Stomach (tissue), 9 donors: ENCODE data around the gene DPP7. TPM values are rescaled to one million over a fixed set of nuclear protein-coding genes. Genes with fewer than 3 reads are reported as not detected.
A peak's percentile ranks its signal among the peaks of the same experiment; 100 is the strongest.

Source experiments
- DNase-seq, 2 donors: peaks; one replicate each; pipeline versions ENCODE4 v3.0.0 to v3.0.0-alpha.2; 2013 to 2019
- H3K27ac ChIP-seq, 5 donors: fragments of 200-600 bp in 4 of 5; sonication (generic) in 4 of 5; one replicate each; pipeline ENCODE4 v1.5.1; 2013 to 2019; ENCODE audit warnings: mild to moderate bottlenecking in 1 of 5, moderate library complexity in 1 of 5
- H3K27me3 ChIP-seq, 3 donors: fragments of 200-600 bp; sonication (generic); one replicate each; pipeline ENCODE4 v1.5.1; 2017 to 2019; ENCODE audit warnings: mixed run types in 1 of 3
- H3K36me3 ChIP-seq, 4 donors: fragments of 200-600 bp; sonication (generic); 1 replicate in 3 of 4; 2 replicates in 1 of 4; pipeline ENCODE4 v1.5.1; 2016 to 2019
- H3K4me1 ChIP-seq, 4 donors: fragments of 200-600 bp; sonication (generic); one replicate each; pipeline ENCODE4 v1.5.1; 2016 to 2019
- H3K4me3 ChIP-seq, 4 donors: fragments of 200-600 bp; sonication (generic) in 3 of 4; one replicate each; pipeline ENCODE4 v1.5.1; 2016 to 2019; ENCODE audit warnings: mild to moderate bottlenecking in 1 of 4
- H3K9me3 ChIP-seq, 4 donors: fragments of 200-600 bp; sonication (generic); one replicate each; pipeline ENCODE4 v1.5.1; 2016 to 2019
- CTCF ChIP-seq, 7 experiments: fragments of 450-650 bp in 4 of 7; fragments of 200-600 bp in 3 of 7; sonication (generic) in 3 of 7; IDR thresholded peaks; one replicate each; pipeline ENCODE4 v1.5.1; 2016 to 2019; ENCODE audit warnings: antibody characterized with exemption in 7 of 7, control low read depth in 2 of 7, mild to moderate bottlenecking in 1 of 7
- EP300 ChIP-seq: sonication (generic); formaldehyde crosslinking; IDR thresholded peaks from one replicate; pipeline ENCODE4 v1.6.1; 2017; ENCODE audit warnings: antibody characterized with exemption
- POLR2A ChIP-seq, 4 donors: fragments of 450-650 bp; IDR thresholded peaks; one replicate each; pipeline ENCODE4 v1.6.1; 2016; ENCODE audit warnings: antibody characterized with exemption in 4 of 4, control low read depth in 2 of 4, mild to moderate bottlenecking in 1 of 4, moderate library complexity in 1 of 4
- POLR2AphosphoS5 ChIP-seq, 3 donors: sonication (generic); formaldehyde crosslinking; IDR thresholded peaks; one replicate each; pipeline ENCODE4 v1.6.1; 2016; ENCODE audit warnings: antibody characterized with exemption in 3 of 3
- WGBS, 5 donors: extraction: QIAGEN DNeasy Blood & Tissue Kit in 3 of 5; methylation state at CpG; one replicate each; pipeline versions ENCODE4 v1.1.5 to v1.1.7; 2013 to 2018; 5-methylcytosine and 5-hydroxymethylcytosine counted together
- intact Hi-C: fragments of 100-400 bp; cut with DNase I; formaldehyde crosslinking; loops from one replicate; pipeline ENCODE4 v1.15.1; 2023; ENCODE audit warnings: low total_unique reads
- polyA plus RNA-seq, 3 donors: library from polyadenylated mRNA; stranded (reverse); fragments of 200-250 nt; gene quantifications; one replicate each; pipeline ENCODE4 v1.2.3, GENCODE V29; 2013
- total RNA-seq, 5 donors: library from RNA; depleted of rRNA; stranded (reverse); fragments of >200 nt; gene quantifications; one replicate each; pipeline versions ENCODE4 v1.1.0 to v1.2.3, GENCODE V29; 2014 to 2016
- donor health status: healthy with polysubstance abuse.
- donor health status: Bipolar disorder and iron deficiency.
- donor health status: healthy.

Gene DPP7
- total and polyA plus RNA-seq, 8 donors = 25.9 to 346 (median 199) TPM

GRCh38 chr9:137079401-137079787, 35.1 kb downstream of the DPP7 start:
- intact Hi-C loops = no loop called here
- Histone ChIP-seq H3K27ac (no peak overlapping the region), H3K4me1 (peaks cover 18 to 47% (median 43%) of the 10 kb centered on the region in 4 donors), H3K9me3 (no peaks in the 10 kb centered on the region), H3K27me3 (peaks cover 0 to 31% (median 0%) of the 10 kb centered on the region in 3 donors), H3K4me3 (no peak overlapping the region), H3K36me3 (peaks cover 15 to 49% (median 47%) of the 10 kb centered on the region in 4 donors)
- TF ChIP-seq CTCF (IDR thresholded peaks at IDR 0.05) (no peak), EP300 (no peak), POLR2A (IDR thresholded peaks at IDR 0.05) (no peak), POLR2AphosphoS5 (IDR thresholded peaks at IDR 0.05) (no peak)
- DNase-seq = no peak
- 73 to 85% (median 84%) methylated on average over 2 to 13 of the region's 13 CpGs for WGBS, 5 donors

- H3K27me3 ChIP-seq = peaks cover 0 to 31% (median 0%) of the 10 kb centered on the region in 3 donors
- TF ChIP-seq EP300 (no peak), POLR2A (IDR thresholded peaks at IDR 0.05) (no peak), CTCF (IDR thresholded peaks at IDR 0.05) (no peak), POLR2AphosphoS5 (IDR thresholded peaks at IDR 0.05) (no peak)
- peak overlapping the region in 2 of 5 donors; percentile 53 to 69 for H3K27ac ChIP-seq
- peaks cover 18 to 45% (median 41%) of the 10 kb centered on the region in 4 donors for H3K4me1 ChIP-seq
- WGBS, 5 donors = 45 to 66% (median 60%) methylated on average over 22 to 51 of the region's 51 CpGs
- peak in 1 of 2 donors; percentile 49 for DNase-seq
- intact Hi-C loops = no loop called here
- H3K4me3 ChIP-seq = peak overlapping the region; percentile 55 to 85 (median 70)
- peaks cover 15 to 49% (median 47%) of the 10 kb centered on the region in 4 donors for H3K36me3 ChIP-seq
- H3K9me3 ChIP-seq = no peaks in the 10 kb centered on the region
Observed at GRCh38 chr9:137078701-137079400, 35.7 kb downstream of the DPP7 start.

- TF ChIP-seq CTCF (IDR thresholded peaks at IDR 0.05) (no peak), POLR2A (IDR thresholded peaks at IDR 0.05) (no peak), POLR2AphosphoS5 (IDR thresholded peaks at IDR 0.05) (no peak), EP300 (no peak)
Observed at GRCh38 chr9:137077758-137078693, 36.5 kb downstream of the DPP7 start.

More at GRCh38 chr9:137077758-137078693, 36.5 kb downstream of the DPP7 start:
- intact Hi-C loops = no loop called here
- Histone ChIP-seq H3K27ac (peak overlapping the region; percentile 53 to 75 (median 67)), H3K27me3 (peaks cover 0 to 31% (median 0%) of the 10 kb centered on the region in 3 donors), H3K36me3 (peaks cover 15 to 46% (median 44%) of the 10 kb centered on the region in 4 donors), H3K9me3 (no peaks in the 10 kb centered on the region), H3K4me3 (peak overlapping the region; percentile 55 to 85 (median 70)), H3K4me1 (peaks cover 18 to 41% (median 35%) of the 10 kb centered on the region in 4 donors)
- peak in 1 of 2 donors; percentile 75 for DNase-seq
- WGBS, 5 donors = 8 to 30% (median 9%) methylated on average over 31 to 76 of the region's 76 CpGs
